ENCODE results near the gene BECN2.
"Not testable (repeated sequence)": the region's sequence is repeated elsewhere in the genome, so short reads cannot be mapped to it uniquely, and the experiment has no call there.

BECN2 gene

GRCh38 chr1:241979926-241980325, 22.4 kb downstream of the BECN2 start:
- DNase-seq: no peak

DNA sequence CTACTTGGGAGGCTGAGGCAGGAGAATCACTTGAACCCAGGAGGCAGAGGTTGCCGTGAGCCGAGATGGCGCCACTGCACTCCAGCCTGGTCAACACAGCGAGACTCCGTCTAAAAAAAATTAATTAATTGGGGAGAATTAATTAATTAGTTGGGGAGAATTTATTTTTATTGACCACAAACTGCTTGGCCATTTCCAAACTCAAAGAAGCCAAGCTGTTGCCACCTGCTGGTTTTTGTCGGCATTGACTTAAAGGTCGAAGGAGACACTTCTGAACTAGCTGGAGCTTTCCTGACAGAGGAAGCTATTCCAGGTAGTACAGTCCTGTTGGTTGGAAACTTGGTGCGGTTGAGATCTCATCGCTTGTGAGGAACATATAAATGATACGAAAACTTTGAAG, 28.2 kb downstream of the BECN2 start:
- DNase-seq: no peak

GRCh38 chr1:241988389-241988930, 30.9 kb downstream of the BECN2 start:
- not testable (repeated sequence) for DNase-seq

DNA sequence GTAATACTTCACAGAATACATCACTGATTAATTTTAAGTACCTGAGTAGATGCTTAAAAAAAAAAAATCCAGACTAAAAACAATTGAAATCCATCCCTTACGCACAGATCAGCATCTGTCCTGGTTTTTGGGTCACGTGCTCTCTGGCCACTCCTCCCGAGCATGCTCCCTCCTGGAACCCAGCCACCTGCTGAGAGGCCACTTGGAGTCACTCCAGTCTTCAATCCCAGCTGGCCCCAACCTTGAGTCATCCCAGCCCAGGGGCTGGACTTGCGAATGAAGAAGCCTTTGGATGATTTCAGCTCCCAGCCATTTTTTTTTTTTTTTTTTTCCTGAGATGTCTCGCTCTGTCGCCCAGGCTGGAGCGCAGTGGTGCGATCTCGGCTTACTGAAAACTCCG, 32.5 kb downstream of the BECN2 start:
- peak in 1 of 2 experiments; percentile 8 for DNase-seq

DNA sequence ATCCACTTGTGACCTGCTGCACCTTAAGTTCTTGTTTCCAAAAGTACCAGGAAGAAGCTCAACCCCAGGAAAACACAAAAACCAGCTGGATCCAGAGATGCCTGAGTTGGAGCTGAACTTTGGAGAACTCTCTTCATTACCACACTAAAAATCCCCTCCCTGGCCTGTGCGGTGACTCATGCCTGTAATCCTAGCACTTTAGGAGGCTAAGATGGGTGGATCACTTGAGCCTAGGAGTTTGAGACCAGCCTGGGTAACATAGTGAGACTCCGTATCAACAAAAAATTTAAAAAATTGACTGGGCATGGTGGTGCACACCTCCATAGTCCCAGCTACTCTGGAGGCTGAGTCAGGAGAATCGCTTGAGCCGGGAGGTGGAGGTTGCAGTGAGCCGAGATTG, 35.2 kb downstream of the BECN2 start:
- no peak for DNase-seq

GRCh38 chr1:241994171-241994570, 36.6 kb downstream of the BECN2 start:
- DNase-seq: no peak

- DNase-seq: no peak
These were observed 39.9 kb downstream of the BECN2 start for GRCh38 chr1:241997401-241997998.

GRCh38 chr1:241998412-241998921, 40.9 kb downstream of the BECN2 start:
- no peak for DNase-seq

GRCh38 chr1:241999026-241999425, 41.5 kb downstream of the BECN2 start, which contains the start of gene MAP1LC3C:
Gene MAP1LC3C (minus strand): TSS chr1:241999098. CDS start chr1:241999008, 90 bp downstream.
- no peak for DNase-seq

- no peak for DNase-seq
These were observed 42.9 kb downstream of the BECN2 start for GRCh38 chr1:242000434-242000833.

DNA sequence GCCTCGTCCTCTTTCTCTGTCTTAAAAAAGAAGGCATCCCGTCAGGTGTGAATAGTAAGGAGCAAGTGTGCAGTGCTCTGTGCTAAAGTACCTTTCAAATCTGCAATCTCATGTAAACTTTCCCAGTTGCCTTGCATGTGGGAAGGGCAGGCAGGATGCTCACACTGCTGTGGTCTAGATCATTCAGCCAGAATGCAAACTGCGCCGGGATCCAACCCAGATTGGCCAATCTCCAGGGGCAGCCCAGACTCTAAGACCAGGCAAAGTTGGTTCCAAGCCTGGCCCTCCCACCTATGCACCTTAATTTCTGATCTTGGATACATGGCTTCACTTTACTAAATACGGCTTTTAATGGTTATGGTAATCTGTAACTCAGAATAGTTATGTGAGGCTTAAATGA, 44.5 kb downstream of the BECN2 start:
- DNase-seq: no peak

DNA sequence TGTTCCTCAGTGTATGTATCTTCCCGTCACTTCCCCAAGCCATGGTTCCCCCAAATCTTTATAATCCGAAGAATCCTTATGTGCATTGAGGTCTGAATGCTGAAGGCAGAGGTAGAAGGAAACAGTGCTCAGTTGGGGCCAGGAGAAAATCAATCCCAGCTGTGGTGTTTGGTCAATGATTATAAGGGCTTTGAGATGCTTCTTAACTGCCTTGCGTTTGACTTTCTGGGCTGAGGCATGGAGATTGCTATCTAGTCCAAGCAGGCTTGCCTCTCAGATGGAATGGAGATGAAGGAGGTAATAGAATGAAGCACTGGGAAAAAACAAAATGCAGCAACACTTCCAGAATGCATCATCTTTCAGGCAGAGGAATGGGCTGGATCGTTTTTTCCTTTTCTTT, 44.9 kb downstream of the BECN2 start:
- DNase-seq: no peak

GRCh38 chr1:242004751-242005495, 47.4 kb downstream of the BECN2 start:
- DNase-seq: peak in 1 of 2 experiments; percentile 13

- DNase-seq: no peak
These were observed 48.4 kb downstream of the BECN2 start for GRCh38 chr1:242005866-242006535.

DNA sequence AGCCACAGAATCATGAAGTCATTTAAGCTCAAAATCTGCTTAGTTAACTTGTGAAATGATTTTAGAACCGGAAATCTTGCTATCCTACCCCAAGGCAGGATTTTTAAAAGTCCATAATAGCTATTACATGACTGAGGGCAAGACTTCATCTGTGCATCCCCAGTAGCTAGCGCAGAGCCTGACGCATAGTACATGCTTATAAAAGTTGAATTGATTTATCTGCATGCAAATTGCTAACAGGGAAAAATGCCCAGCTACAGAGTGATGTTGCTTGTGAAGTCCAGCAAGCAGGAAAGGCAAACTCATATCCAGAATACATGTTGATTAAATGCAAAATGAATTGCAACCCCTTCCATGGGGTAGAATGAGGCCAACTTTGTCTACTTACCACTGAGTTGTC, 49.4 kb downstream of the BECN2 start:
- DNase-seq: no peak

All from SW 1271 (cell line).